Stomach smooth muscle (tissue), 2 donors: ENCODE results near the gene ZMYND11.

Experiments used
- H3K27ac ChIP-seq: one replicate; pipeline ENCODE4 v1.7.0; 2013; ENCODE audit warnings: mild to moderate bottlenecking, low read length, inconsistent platforms
- H3K27me3 ChIP-seq, 2 donors: one replicate each; pipeline ENCODE4 v1.7.0; 2013; ENCODE audit warnings: low read length in 2 of 2; ENCODE audit not compliant: insufficient read depth in 2 of 2, control insufficient read depth in 1 of 2
- H3K36me3 ChIP-seq, 2 donors: one replicate each; pipeline ENCODE4 v1.7.0; 2013; ENCODE audit warnings: low read length in 2 of 2; ENCODE audit not compliant: control insufficient read depth in 2 of 2, insufficient read depth in 2 of 2
- H3K4me1 ChIP-seq: one replicate; pipeline ENCODE4 v1.7.0; 2013; ENCODE audit warnings: low read length; ENCODE audit not compliant: control insufficient read depth, insufficient read depth
- H3K4me3 ChIP-seq, 2 donors: one replicate each; pipeline ENCODE4 v1.7.0; 2013; ENCODE audit warnings: low read length in 2 of 2
- H3K9ac ChIP-seq, 2 donors: one replicate each; pipeline ENCODE4 v1.7.0; 2013; ENCODE audit warnings: low read length in 2 of 2, mild to moderate bottlenecking in 1 of 2
- H3K9me3 ChIP-seq, 2 donors: one replicate each; pipeline ENCODE4 v1.7.0; 2013; ENCODE audit warnings: low read length in 2 of 2; ENCODE audit not compliant: control insufficient read depth in 2 of 2
- donor health status: healthy.
- donor health status: Pancreatic carcinoma.

The ZMYND11 gene

DNA sequence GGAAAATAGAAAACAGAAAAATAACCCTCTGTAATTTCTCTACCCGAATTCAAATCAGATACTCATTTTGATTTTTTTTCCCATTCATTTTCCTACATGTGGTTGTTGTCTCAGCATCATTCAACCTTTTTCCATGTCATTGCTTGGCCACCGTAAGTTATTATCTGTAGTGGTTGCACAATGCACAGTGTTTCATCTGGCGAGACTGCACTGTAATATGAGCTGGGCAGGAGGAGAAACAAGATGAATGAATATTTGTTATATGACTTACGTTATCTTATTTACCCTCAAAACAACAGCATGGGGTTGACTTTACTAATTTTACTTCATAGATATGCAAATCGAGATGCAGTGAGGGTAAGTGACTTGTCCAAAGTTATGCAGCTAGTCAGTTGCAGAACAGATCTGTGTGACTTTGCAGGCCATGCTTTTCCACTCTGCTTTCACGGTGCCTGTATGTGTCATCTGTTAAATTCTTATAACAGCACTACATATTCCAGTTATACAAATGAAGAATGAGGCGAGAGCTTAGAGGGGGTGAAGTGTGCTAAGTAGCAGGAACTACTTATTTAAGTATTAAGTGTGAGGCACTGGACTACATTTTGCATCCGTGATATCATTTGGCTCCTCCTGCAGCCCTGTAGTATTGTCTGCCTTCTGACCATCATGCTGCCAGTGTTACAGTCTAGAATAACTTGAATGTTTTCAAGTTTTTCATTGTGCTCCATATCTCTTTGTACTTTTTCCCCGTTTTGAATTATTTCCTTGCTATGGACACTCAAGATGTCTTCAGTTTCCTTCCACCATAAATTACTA, 56.7 kb downstream of the ZMYND11 start:
- Histone ChIP-seq H3K27ac (no peak overlapping the region), H3K36me3 (peaks cover 2 to 3% of the 10 kb centered on the region in 2 donors), H3K9ac (no peak overlapping the region), H3K4me1 (peaks cover 3% of the 10 kb centered on the region), H3K27me3 (no peaks in the 10 kb centered on the region), H3K4me3 (no peak overlapping the region), H3K9me3 (no peaks in the 10 kb centered on the region)

GRCh38 chr10:194281-194680, 59.0 kb downstream of the ZMYND11 start:
- Histone ChIP-seq H3K9ac (no peak overlapping the region), H3K9me3 (no peaks in the 10 kb centered on the region), H3K27ac (no peak overlapping the region), H3K4me1 (peaks cover 3% of the 10 kb centered on the region), H3K27me3 (no peaks in the 10 kb centered on the region), H3K4me3 (no peak overlapping the region), H3K36me3 (peaks cover 2 to 5% of the 10 kb centered on the region in 2 donors)

DNA sequence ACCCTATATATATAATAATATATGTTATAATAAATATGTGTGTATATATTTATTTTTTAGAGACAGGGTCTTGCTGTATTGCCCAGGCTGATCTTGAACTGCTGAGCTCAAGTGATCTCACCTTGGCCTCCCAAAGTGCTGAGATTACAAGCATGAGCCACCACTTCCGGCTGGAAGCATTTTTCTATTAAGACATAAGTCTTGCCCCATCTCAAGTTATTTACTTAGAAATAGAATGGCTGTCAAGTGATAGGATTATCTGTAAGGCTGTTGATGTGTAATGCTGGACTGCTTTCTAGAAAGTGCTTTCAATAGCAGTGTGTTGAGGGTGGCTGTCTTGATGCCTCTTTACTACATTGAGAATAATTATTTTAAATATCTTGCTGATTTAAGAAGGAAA, 65.2 kb downstream of the ZMYND11 start:
- Histone ChIP-seq H3K4me3 (no peak overlapping the region), H3K27ac (no peak overlapping the region), H3K9me3 (no peaks in the 10 kb centered on the region), H3K4me1 (no peaks in the 10 kb centered on the region), H3K27me3 (no peaks in the 10 kb centered on the region), H3K36me3 (peaks cover 2 to 5% of the 10 kb centered on the region in 2 donors), H3K9ac (no peak overlapping the region)

DNA sequence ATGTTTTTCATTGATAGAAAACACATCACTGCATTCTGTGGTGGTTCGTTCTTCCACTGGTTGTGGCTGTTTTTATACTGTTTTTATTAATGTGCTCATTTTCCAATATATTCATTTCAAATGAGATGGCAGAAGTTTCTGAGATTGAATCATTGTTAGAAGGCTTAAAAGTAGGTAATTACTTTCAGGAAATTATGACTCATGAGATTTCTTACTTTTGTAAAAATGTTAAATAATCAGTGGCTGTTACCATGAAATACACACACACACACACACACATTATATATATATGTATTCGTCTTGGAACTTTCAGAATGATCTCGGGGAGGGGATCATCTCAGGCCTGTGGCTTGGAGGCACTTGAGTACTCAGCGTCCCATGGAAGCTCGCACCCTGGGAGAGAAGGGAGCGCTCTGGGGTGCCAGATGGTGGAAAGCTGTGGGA, 66.1 kb downstream of the ZMYND11 start:
- Histone ChIP-seq H3K36me3 (peaks cover 2 to 5% of the 10 kb centered on the region in 2 donors), H3K9me3 (no peaks in the 10 kb centered on the region), H3K27ac (no peak overlapping the region), H3K4me3 (no peak overlapping the region), H3K9ac (no peak overlapping the region), H3K27me3 (no peaks in the 10 kb centered on the region), H3K4me1 (no peaks in the 10 kb centered on the region)

DNA sequence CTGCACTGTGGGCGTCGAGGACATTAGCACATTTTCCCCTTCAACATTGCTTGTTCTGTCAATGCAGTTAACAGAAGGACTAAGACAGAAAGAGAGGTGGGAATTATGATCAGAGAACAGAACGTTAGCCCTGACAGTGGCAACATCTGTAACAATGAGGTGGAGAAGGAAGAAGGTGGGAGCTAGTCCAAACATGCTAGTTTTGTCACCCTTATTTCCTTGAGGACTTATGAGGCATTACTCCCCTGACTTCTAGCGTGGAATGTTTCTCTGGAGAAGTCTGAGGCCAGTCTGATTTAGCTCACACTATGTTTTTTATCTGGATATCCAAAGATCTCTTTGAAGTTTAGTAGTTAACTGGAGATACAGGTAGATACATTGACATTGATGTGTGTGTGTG, 73.4 kb downstream of the ZMYND11 start:
- Histone ChIP-seq H3K27me3 (no peaks in the 10 kb centered on the region), H3K36me3 (peaks cover 0 to 4% of the 10 kb centered on the region in 2 donors), H3K27ac (no peak overlapping the region), H3K4me1 (no peaks in the 10 kb centered on the region), H3K9ac (no peak overlapping the region), H3K4me3 (no peak overlapping the region), H3K9me3 (no peaks in the 10 kb centered on the region)

DNA sequence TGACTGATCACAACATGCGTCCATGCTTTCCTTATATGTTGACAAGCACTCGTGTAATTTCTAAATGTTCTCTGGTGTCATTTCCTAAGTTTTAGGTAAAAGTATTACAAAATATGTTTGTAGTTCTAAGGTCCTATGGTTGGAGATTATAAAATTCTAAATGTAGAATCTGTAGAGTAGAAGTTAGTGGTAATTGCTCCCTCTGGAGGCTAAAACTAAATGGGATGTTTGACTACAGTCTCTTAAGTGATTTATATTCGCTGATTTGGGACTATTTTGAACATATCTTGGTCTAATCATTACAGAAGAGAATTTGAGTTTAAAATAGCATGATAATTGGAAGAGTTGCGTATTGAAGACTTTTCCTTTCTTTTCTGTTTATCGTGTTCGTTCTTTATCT, 74.1 kb downstream of the ZMYND11 start:
- Histone ChIP-seq H3K27me3 (no peaks in the 10 kb centered on the region), H3K36me3 (peaks cover 0 to 4% of the 10 kb centered on the region in 2 donors), H3K9me3 (no peaks in the 10 kb centered on the region), H3K9ac (no peak overlapping the region), H3K27ac (no peak overlapping the region), H3K4me3 (no peak overlapping the region), H3K4me1 (no peaks in the 10 kb centered on the region)

DNA sequence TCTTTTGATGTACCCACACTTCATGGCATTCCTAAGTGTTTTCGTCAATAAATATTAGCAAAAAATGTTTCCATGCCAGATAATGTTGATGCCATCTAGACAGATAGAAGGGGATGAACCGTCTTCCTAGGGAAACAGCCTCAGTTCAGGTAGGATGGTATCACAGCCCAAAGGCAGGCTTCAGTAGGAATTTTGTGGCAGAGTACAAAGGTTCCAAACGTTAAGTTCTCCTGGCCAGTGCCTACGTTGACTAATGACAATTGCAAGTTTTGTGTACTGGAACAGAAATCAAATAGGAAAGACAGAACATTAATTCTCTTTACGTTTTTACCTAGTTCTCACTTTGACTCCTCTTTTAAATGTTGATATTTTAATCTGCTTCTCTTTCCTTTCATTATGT, 75.0 kb downstream of the ZMYND11 start:
- peaks cover 0 to 4% of the 10 kb centered on the region in 2 donors for H3K36me3 ChIP-seq
- no peaks in the 10 kb centered on the region for H3K27me3 ChIP-seq
- no peaks in the 10 kb centered on the region for H3K4me1 ChIP-seq
- H3K27ac ChIP-seq = no peak overlapping the region
- H3K4me3 ChIP-seq = no peak overlapping the region
- H3K9ac ChIP-seq = no peak overlapping the region
- no peaks in the 10 kb centered on the region for H3K9me3 ChIP-seq

DNA sequence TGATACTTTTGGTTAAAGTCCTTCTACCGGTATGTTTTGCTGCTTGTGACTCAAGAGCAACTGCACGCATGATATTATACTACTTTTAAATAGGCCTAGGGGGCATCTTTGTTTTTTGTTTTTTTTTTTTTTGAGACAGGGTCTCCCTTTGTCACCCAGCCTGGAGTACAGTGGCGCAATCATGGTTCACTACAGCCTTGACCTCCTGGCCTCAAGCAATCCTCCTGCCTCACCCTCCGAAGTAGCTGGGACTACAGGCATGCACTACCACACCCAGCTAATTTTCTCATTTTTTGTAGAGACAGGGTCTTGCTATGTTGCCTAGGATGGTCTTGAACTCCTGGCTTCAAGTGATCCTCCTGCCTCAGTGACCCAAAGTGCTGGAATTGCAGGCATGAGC, 80.2 kb downstream of the ZMYND11 start:
- H3K9me3 ChIP-seq = no peaks in the 10 kb centered on the region
- no peaks in the 10 kb centered on the region for H3K4me1 ChIP-seq
- no peak overlapping the region for H3K9ac ChIP-seq
- H3K36me3 ChIP-seq = peaks cover 0 to 2% of the 10 kb centered on the region in 2 donors
- H3K27ac ChIP-seq = no peak overlapping the region
- no peak overlapping the region for H3K4me3 ChIP-seq
- no peaks in the 10 kb centered on the region for H3K27me3 ChIP-seq

DNA sequence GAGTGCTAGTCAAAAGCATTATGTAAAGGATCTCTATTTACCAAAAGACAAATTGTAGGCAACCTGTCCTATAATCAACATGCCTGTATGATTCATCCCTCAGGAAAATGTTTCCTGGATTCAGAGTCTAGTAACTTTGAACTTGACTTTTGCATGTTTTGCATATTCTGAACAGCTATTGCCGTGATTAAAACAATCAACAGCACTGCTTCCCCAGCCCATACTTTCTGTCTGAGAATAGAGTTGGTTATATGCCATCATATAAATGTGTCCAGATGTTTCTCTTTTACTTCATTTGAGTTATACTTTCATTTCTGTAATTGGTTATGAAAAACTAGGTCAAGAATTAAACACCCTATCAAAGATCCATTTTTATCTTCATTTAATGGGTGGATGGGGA, 83.5 kb downstream of the ZMYND11 start:
- H3K27ac ChIP-seq = no peak overlapping the region
- no peak overlapping the region for H3K9ac ChIP-seq
- no peaks in the 10 kb centered on the region for H3K36me3 ChIP-seq
- H3K4me3 ChIP-seq = no peak overlapping the region
- H3K4me1 ChIP-seq = no peaks in the 10 kb centered on the region
- no peaks in the 10 kb centered on the region for H3K27me3 ChIP-seq
- H3K9me3 ChIP-seq = no peaks in the 10 kb centered on the region

DNA sequence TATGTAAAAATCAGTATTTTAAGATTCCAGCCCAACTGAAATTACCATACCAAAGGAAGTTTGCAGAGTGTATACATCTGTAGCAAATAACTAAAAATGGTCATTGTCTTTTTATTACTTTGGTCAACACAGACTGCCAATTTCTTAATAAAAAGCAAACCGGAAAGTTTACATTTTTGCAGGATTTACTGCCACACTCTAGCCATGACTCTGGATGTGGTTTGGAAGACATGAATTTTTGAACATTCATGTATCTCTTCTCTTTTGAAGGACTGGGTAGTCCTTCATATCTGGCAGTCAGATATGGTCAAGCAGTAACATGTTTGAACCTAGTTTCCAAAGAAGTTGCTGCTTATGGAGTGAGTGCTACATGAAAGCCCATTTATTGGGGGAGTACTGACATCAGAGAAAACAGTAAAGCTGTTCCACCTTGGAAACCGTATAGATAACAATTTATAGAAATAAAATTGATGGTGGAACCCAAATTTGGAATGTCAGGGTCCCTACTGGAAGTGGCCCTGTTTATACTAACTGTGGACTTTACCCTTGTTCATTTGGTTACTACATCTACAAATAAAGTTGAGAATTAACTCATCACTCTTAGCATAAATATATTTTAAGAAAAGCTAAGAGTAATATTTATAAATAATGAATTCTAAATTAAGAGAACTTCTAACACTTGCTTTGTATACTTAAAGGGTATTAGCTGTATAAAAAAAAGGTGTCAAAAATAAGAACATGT, 84.6 kb downstream of the ZMYND11 start:
- no peak overlapping the region for H3K27ac ChIP-seq
- H3K4me3 ChIP-seq = no peak overlapping the region
- no peaks in the 10 kb centered on the region for H3K4me1 ChIP-seq
- no peaks in the 10 kb centered on the region for H3K9me3 ChIP-seq
- no peaks in the 10 kb centered on the region for H3K36me3 ChIP-seq
- no peaks in the 10 kb centered on the region for H3K27me3 ChIP-seq
- H3K9ac ChIP-seq = no peak overlapping the region

DNA sequence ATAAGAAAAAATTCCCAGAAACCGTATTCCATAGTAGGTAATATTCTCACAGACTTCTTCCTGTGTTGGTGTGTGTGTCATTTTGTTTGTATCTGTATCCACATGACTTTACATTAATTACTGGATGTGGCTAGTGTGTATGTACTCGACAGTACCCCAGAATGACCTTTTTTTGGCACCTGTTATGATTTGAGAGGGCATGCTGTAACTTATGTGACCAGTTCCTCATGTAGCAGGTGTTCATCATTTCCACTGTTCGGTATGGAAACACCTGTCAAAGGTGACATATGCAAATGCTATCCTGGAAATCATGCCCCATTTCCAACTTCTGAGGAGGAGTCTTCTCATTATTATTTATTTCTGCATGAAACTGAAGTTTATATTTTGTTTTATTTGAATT, 89.3 kb downstream of the ZMYND11 start:
- no peaks in the 10 kb centered on the region for H3K9me3 ChIP-seq
- no peak overlapping the region for H3K27ac ChIP-seq
- no peak overlapping the region for H3K9ac ChIP-seq
- no peaks in the 10 kb centered on the region for H3K36me3 ChIP-seq
- H3K27me3 ChIP-seq = no peaks in the 10 kb centered on the region
- H3K4me3 ChIP-seq = no peak overlapping the region
- H3K4me1 ChIP-seq = no peaks in the 10 kb centered on the region
